Kidney epithelial cell (primary cell): ENCODE results near the gene BSND. TPM values are rescaled to one million over a fixed set of nuclear protein-coding genes. Genes with fewer than 3 reads are reported as not detected.

Experiments used
- DNase-seq: peaks from one replicate; pipeline ENCODE4 v3.0.0-alpha.2; 2010; ENCODE audit warnings: low read depth
- H3K27me3 ChIP-seq: 2 replicates; pipeline ENCODE4 v1.6.0; 2011; ENCODE audit warnings: low read length; ENCODE audit not compliant: control insufficient read depth, insufficient read depth
- H3K36me3 ChIP-seq: 2 replicates; pipeline ENCODE4 v1.5.1; 2011; ENCODE audit warnings: low read length; ENCODE audit not compliant: control insufficient read depth, insufficient read depth
- H3K4me3 ChIP-seq: 2 replicates; pipeline ENCODE4 v1.5.1; 2011; ENCODE audit warnings: low read depth, mild to moderate bottlenecking, control low read depth, low read length
- total RNA-seq: library from RNA; depleted of rRNA; stranded (reverse); fragments of >200 nt; gene quantifications from 2 replicates; pipeline ENCODE4 v1.2.3, GENCODE V29; 2015
- TF ChIP-seq, protein P1 (sequence below): IDR thresholded peaks from 2 replicates; pipeline ENCODE4 v1.5.1; 2011; ENCODE audit warnings: mild to moderate bottlenecking, moderate library complexity, low read length, control low read depth, inconsistent platforms; ENCODE audit not compliant: insufficient read depth, poor library complexity, severe bottlenecking

BSND gene
- total RNA-seq, 1 donor from 2014 or later: not detected

DNA sequence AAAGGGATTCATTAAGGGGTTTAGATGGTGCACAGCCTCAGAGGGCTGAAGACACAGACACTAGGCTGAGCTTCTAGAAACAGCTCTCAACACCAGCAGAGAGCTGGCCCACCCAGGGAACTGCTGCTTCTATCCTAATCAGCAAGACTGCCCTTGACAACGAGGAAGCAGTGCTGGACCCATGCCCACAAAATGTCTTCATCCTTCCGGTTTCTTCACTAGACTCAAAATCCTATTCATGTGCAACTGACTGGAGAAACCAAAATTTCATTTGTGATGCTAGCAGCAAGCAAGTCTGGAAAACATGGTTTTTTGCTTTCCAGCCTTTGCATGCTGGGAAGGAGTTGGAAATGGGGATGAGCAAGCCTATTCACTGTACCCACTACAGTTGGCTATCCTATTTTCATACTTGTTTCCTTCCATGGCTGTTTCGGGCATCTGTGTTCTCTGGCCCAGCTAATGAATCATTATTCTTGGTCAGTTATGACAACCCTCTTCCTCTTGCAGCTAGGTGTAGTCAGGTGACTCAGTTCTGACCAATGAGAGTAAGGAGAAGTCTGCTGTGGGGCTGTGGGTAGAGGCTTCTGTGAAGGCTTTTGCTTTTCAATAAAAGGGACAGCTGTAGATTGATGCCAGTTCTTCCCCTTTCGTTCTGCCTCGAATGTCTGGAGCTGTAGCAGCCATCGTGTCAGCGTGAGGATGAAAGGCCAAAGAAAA, 33.0 kb upstream of the BSND start:
- no peaks in the 10 kb centered on the region for H3K27me3 ChIP-seq
- TF ChIP-seq, protein P1, sequence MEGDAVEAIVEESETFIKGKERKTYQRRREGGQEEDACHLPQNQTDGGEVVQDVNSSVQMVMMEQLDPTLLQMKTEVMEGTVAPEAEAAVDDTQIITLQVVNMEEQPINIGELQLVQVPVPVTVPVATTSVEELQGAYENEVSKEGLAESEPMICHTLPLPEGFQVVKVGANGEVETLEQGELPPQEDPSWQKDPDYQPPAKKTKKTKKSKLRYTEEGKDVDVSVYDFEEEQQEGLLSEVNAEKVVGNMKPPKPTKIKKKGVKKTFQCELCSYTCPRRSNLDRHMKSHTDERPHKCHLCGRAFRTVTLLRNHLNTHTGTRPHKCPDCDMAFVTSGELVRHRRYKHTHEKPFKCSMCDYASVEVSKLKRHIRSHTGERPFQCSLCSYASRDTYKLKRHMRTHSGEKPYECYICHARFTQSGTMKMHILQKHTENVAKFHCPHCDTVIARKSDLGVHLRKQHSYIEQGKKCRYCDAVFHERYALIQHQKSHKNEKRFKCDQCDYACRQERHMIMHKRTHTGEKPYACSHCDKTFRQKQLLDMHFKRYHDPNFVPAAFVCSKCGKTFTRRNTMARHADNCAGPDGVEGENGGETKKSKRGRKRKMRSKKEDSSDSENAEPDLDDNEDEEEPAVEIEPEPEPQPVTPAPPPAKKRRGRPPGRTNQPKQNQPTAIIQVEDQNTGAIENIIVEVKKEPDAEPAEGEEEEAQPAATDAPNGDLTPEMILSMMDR: no peak
- no peak for DNase-seq

DNA sequence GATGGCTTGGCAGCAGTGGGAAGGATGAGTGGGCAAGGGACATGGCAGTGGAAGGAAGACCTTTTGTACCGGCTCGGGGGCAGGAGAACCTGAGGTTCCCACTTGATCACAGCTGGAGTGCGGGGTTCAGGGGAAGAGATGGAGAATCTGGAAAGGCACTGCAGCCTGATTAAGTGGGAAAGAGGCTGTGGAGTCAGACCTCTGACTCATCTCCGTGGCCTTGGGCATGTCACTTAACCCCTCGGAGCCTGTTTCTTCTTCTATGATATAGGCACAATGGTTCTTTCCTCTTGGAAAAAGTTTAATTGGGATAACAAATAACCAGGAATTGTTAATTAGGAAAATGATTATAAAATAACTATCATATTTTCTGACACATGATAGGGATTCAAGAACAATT, 31.4 kb upstream of the BSND start:
- H3K4me3 ChIP-seq: no peak overlapping the region
- H3K27me3 ChIP-seq: no peaks in the 10 kb centered on the region
- H3K36me3 ChIP-seq: no peaks in the 10 kb centered on the region
- no peak for DNase-seq
- TF ChIP-seq, protein P1: no peak

More for the DNA sequence above, 33.0 kb upstream of the BSND start:
- Histone ChIP-seq H3K36me3 (no peaks in the 10 kb centered on the region), H3K4me3 (no peak overlapping the region)

DNA sequence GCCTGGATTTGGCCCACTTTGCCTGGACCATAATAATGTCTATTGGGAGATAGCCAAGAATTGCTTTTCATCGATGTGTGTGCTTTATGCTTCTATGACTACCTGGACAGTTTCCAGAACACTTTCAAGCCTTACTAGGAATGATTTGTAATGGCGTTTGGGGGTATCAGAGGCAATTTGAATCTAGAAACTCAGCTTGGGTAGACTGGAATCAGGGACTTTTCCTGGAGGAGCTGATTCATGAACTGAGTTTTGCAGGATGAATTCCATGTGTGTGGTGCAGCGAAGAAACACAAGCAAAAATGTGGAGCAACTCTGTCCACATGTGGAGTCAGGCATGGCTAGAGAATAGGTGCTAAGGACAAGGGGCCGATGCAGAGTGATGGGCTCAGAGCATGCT, 30.2 kb upstream of the BSND start:
- Histone ChIP-seq H3K36me3 (no peaks in the 10 kb centered on the region), H3K27me3 (no peaks in the 10 kb centered on the region), H3K4me3 (no peak overlapping the region)
- TF ChIP-seq, protein P1: no peak
- no peak for DNase-seq

DNA sequence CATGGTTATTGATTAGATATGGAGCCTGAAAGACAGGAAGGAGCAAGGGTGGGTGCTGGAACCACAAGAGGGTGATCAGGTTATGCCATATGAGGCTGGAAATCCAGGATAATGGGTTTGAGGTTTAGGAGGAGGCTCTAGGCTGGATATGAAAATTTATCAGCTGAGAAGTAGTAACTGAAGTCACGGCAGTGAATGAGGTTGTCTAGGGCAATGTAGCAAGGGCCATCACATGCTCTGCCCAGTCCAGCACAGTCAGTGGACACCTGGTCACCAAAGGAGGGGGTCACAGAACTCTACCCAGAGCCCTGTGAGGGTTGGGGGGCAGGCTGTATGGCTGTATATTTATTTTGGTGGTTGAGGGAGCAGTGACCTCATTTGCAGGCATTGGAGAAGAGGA, 28.9 kb upstream of the BSND start:
- Histone ChIP-seq H3K27me3 (no peaks in the 10 kb centered on the region), H3K4me3 (no peak overlapping the region), H3K36me3 (no peaks in the 10 kb centered on the region)
- TF ChIP-seq, protein P1: no peak
- DNase-seq: no peak

DNA sequence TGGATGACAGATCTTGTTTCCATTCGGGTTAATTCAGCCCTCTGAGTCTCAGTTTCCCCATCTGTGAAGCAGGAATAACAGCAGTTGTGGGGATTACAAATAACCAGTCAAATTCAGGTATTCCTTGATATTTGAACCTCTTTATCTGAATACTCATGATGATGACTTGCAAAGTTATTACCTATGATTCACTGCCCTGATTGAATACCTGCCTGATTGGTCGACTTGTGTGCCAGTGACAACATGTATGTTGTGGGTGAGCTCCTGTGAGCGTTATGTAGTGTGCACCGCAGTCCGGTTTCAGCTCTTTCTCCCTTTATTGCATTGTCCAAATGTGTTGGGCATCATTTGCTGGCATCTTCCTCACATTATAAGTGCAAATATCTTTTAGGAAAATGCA, 27.8 kb upstream of the BSND start:
- TF ChIP-seq, protein P1: no peak
- DNase-seq: no peak
- Histone ChIP-seq H3K4me3 (no peak overlapping the region), H3K36me3 (no peaks in the 10 kb centered on the region), H3K27me3 (peaks cover 2% of the 10 kb centered on the region)

DNA sequence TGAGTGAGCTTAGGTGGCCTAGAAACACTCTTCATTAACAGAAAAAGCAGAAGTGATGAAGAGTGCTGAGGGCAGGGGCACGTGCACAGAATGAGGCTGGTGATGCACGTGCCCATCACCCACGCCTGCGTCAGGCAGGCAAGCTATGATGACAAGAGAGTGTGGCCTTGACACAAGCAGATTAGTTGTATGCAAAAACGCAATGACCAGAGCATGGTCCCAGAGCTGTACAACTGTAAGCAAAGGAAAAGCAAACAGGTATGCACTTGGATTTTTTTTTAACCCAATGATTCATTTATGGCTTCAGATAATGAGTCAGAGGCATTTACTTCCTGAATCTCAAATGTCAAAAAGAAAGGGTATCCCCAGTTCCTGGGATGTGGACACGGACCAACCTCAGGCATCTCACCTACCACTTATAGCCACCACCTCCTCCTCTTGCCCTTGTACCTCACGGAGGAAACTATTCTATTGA, 27.4 kb upstream of the BSND start:
- H3K27me3 ChIP-seq: peaks cover 2% of the 10 kb centered on the region
- no peaks in the 10 kb centered on the region for H3K36me3 ChIP-seq
- TF ChIP-seq, protein P1: no peak
- H3K4me3 ChIP-seq: no peak overlapping the region
- DNase-seq: peak; percentile 57
